Loucy (cell line): ENCODE results near the gene MRPL19.

Experiments used
- CTCF ChIP-seq: fragments of 200-600 bp; sonication (generic); conservative IDR thresholded peaks from 2 replicates; pipeline ENCODE4 v1.5.1; 2014; ENCODE audit warnings: mild to moderate bottlenecking, antibody characterized with exemption, low read length
- EZH2phosphoT487 ChIP-seq: fragments of 200-600 bp; IDR thresholded peaks from 2 replicates; pipeline ENCODE4 v1.6.1; 2018; ENCODE audit warnings: antibody characterized with exemption, mild to moderate bottlenecking, moderate library complexity, borderline replicate concordance

- TF ChIP-seq CTCF (no peak), EZH2phosphoT487 (no peak)
Observed at GRCh38 chr2:75709297-75709696, 62.7 kb downstream of the MRPL19 start.
